IMR-90 (cell line): ENCODE data around the gene PLB1.

Experiments used
- CTCF ChIP-seq: conservative IDR thresholded peaks from 2 replicates; pipeline ENCODE4 v1.5.1; 2012; ENCODE audit warnings: mild to moderate bottlenecking, low read depth, low read length, improper control_type of control experiment
- MAFK ChIP-seq: IDR thresholded peaks from 2 replicates; pipeline ENCODE4 v1.6.1; 2012; ENCODE audit warnings: low read depth, low read length, improper control_type of control experiment
- RAD21 ChIP-seq: IDR thresholded peaks from 2 replicates; pipeline ENCODE4 v1.6.1; 2012; ENCODE audit warnings: low read length, improper control_type of control experiment
- RCOR1 ChIP-seq: IDR thresholded peaks from 2 replicates; pipeline ENCODE4 v1.6.1; 2012; ENCODE audit warnings: mild to moderate bottlenecking, low read length, improper control_type of control experiment; ENCODE audit not compliant: insufficient replicate concordance

GRCh38 chr2:28689771-28690170 is 193.9 kb downstream of the PLB1 start:
- no peak for TF ChIP-seq CTCF
- no peak for TF ChIP-seq MAFK
- no peak for TF ChIP-seq RAD21
- TF ChIP-seq RCOR1: no peak
